NCI-H187 (cell line): ENCODE data around the gene UNK.
"Not testable (repeated sequence)": the region's sequence is repeated elsewhere in the genome, so short reads cannot be mapped to it uniquely, and the experiment has no call there.

ENCODE experiments used
- DNase-seq, 2 experiments: peaks; one replicate each; lab custom pipeline; 2025; lab: John Stamatoyannopoulos, UW

The UNK gene

GRCh38 chr17:75773121-75773807, 11.3 kb upstream of the UNK start:
- DNase-seq: no peak

- no peak for DNase-seq
Observed at GRCh38 chr17:75773808-75774470, 10.7 kb upstream of the UNK start.

GRCh38 chr17:75774471-75774990, 10.1 kb upstream of the UNK start:
- no peak for DNase-seq

- peak in 1 of 2 experiments; percentile 16 for DNase-seq
Observed at GRCh38 chr17:75774991-75775668, 9.5 kb upstream of the UNK start.

GRCh38 chr17:75776386-75777295, 8.0 kb upstream of the UNK start:
- DNase-seq: no peak

GRCh38 chr17:75777296-75777922, 7.2 kb upstream of the UNK start:
- DNase-seq: no peak

- not testable (repeated sequence) for DNase-seq
Observed at GRCh38 chr17:75778066-75778860, 6.3 kb upstream of the UNK start.

GRCh38 chr17:75778861-75779249, 5.8 kb upstream of the UNK start:
- DNase-seq: peak in 1 of 2 experiments; percentile 22

GRCh38 chr17:75779250-75779986, 5.2 kb upstream of the UNK start:
- DNase-seq: peak; percentile 95 to 96

- no peak for DNase-seq
Observed at GRCh38 chr17:75779987-75780889, 4.4 kb upstream of the UNK start.

GRCh38 chr17:75783069-75783783, 1.4 kb upstream of the UNK start:
- no peak for DNase-seq

GRCh38 chr17:75783803-75784472, 668 bp upstream of the UNK start:
- no peak for DNase-seq

- peak; percentile 81 to 93 for DNase-seq
Observed at GRCh38 chr17:75785016-75785890, 647 bp downstream of the UNK start.

GRCh38 chr17:75791254-75791653, 6.6 kb downstream of the UNK start:
- no peak for DNase-seq

- DNase-seq: no peak
Observed at GRCh38 chr17:75793460-75793859, 8.9 kb downstream of the UNK start.

- no peak for DNase-seq
Observed at GRCh38 chr17:75795820-75796607, 11.4 kb downstream of the UNK start.
